HG02981 (cell line): ENCODE measurements around the gene FOSL1.
A peak's percentile ranks its signal among the peaks of the same experiment; 100 is the strongest.
"Not testable (repeated sequence)": the region's sequence is repeated elsewhere in the genome, so short reads cannot be mapped to it uniquely, and the experiment has no call there.

ENCODE experiments used
- ATAC-seq: cut with Tn5 transposase; IDR thresholded peaks from one replicate; pipeline ENCODE4 v1.9.1; 2021; ENCODE audit warnings: mild to moderate bottlenecking, moderate library complexity; ENCODE audit not compliant: unreplicated experiment

Gene FOSL1

GRCh38 chr11:65897020-65897471 is 3.1 kb downstream of the FOSL1 start:
- ATAC-seq, result no peak

- ATAC-seq, result no peak
Observed at GRCh38 chr11:65896034-65896999, 3.9 kb downstream of the FOSL1 start.

GRCh38 chr11:65895482-65895981 is 4.7 kb downstream of the FOSL1 start:
- ATAC-seq, result no peak

GRCh38 chr11:65894034-65894591 is 6.1 kb downstream of the FOSL1 start:
- ATAC-seq, result no peak

GRCh38 chr11:65892661-65893317 is 7.4 kb downstream of the FOSL1 start:
- no peak for ATAC-seq

GRCh38 chr11:65892137-65892540 is 8.0 kb downstream of the FOSL1 start:
- not testable (repeated sequence) for ATAC-seq

- ATAC-seq, result no peak
Observed at GRCh38 chr11:65891219-65892136, 8.7 kb downstream of the FOSL1 start.

GRCh38 chr11:65890324-65891218 is 9.6 kb downstream of the FOSL1 start, which contains the start of gene CCDC85B:
Gene CCDC85B (plus strand): TSS chr11:65890673. CDS start chr11:65890784, 111 bp downstream.
- peak; percentile 48 for ATAC-seq

GRCh38 chr11:65888163-65888814 is 11.9 kb downstream of the FOSL1 start, which contains the start of gene FIBP:
Gene FIBP (minus strand): TSS chr11:65888471. CDS start chr11:65888418, 53 bp downstream.
- ATAC-seq, result peak; percentile 38

- no peak for ATAC-seq
Observed at GRCh38 chr11:65887723-65888162, 12.4 kb downstream of the FOSL1 start.

GRCh38 chr11:65886826-65887722 is 13.1 kb downstream of the FOSL1 start:
- no peak for ATAC-seq

- ATAC-seq, result no peak
Observed at GRCh38 chr11:65885808-65886536, 14.2 kb downstream of the FOSL1 start.

- ATAC-seq, result no peak
Observed at GRCh38 chr11:65885231-65885630, 15.0 kb downstream of the FOSL1 start.

- no peak for ATAC-seq
Observed at GRCh38 chr11:65884716-65885092, 15.5 kb downstream of the FOSL1 start.

GRCh38 chr11:65883786-65884715 is 16.1 kb downstream of the FOSL1 start:
- no peak for ATAC-seq
